H1 (cell line): ENCODE data around the gene RNASE7. TPM values are rescaled to one million over a fixed set of nuclear protein-coding genes. Genes with fewer than 3 reads are reported as not detected.

Experiments
- CTCF ChIA-PET: fragments of 300-600 bp; sonication (Branson Sonifier 250); formaldehyde crosslinking; loops from one replicate; lab custom pipeline; 2021; ENCODE audit not compliant: partially characterized antibody; lab: Charles Lee
- POLR2A ChIA-PET: fragments of 300-600 bp; sonication (Branson Sonifier 250); formaldehyde crosslinking; loops from one replicate; lab custom pipeline; 2021; ENCODE audit warnings: inconsistent platforms; ENCODE audit not compliant: partially characterized antibody; lab: Charles Lee
- DNase-seq, 2 experiments: peaks; one replicate each; pipeline versions ENCODE4 v3.0.0 to v3.0.0-alpha.2; 2010 to 2022; ENCODE audit warnings: low spot score in 2 of 2, low read depth in 1 of 2, mixed read lengths in 1 of 2
- FAIRE-seq: peaks from 2 replicates; lab custom pipeline; 2011; peaks lifted over from hg19 to GRCh38; lab: Jason Lieb, UNC
- H2AFZ ChIP-seq: 2 replicates; pipeline ENCODE4 v1.8.1; 2012; ENCODE audit warnings: low read length, inconsistent platforms
- H2AK5ac ChIP-seq: 2 replicates; pipeline ENCODE4 v1.6.1; 2013; ENCODE audit warnings: low read depth, low read length
- H2BK120ac ChIP-seq: replicated peaks from 2 replicates; pipeline ENCODE3; 2013; ENCODE audit warnings: low read depth, low read length, inconsistent platforms
- H2BK12ac ChIP-seq: 2 replicates; pipeline ENCODE4 v1.6.1; 2013; ENCODE audit warnings: low read depth, low read length
- H2BK15ac ChIP-seq: 2 replicates; pipeline ENCODE4 v1.6.1; 2013; ENCODE audit warnings: low read length
- H2BK20ac ChIP-seq: 2 replicates; pipeline ENCODE4 v1.6.1; 2013; ENCODE audit warnings: low read length
- H2BK5ac ChIP-seq: 2 replicates; pipeline ENCODE4 v1.6.1; 2013; ENCODE audit warnings: low read depth, low read length
- H3K14ac ChIP-seq: 2 replicates; pipeline ENCODE4 v1.6.1; 2013; ENCODE audit warnings: inconsistent platforms; ENCODE audit not compliant: insufficient read length
- H3K18ac ChIP-seq: 2 replicates; pipeline ENCODE4 v1.6.1; 2013; ENCODE audit warnings: low read length; ENCODE audit errors: extremely low read depth
- H3K23ac ChIP-seq: 2 replicates; pipeline ENCODE4 v1.6.1; 2013; ENCODE audit warnings: inconsistent platforms; ENCODE audit not compliant: insufficient read length
- H3K23me2 ChIP-seq: 2 replicates; pipeline ENCODE4 v1.6.1; 2013; ENCODE audit warnings: low read depth, low read length
- H3K27ac ChIP-seq: 2 replicates; pipeline ENCODE4 v1.6.1; 2011; ENCODE audit warnings: low read depth, low read length, inconsistent platforms
- H3K27me3 ChIP-seq, 4 experiments: replicated peaks in 1 of 4; 1 replicate in 1 of 4; 2 replicates in 3 of 4; pipeline versions ENCODE4 v1.6.1 to v1.8.1; 2011 to 2013; ENCODE audit warnings: low read length in 3 of 4, mild to moderate bottlenecking in 3 of 4, inconsistent platforms in 2 of 4, mixed read lengths in 2 of 4, moderate library complexity in 1 of 4; ENCODE audit not compliant: control insufficient read depth in 3 of 4, insufficient read depth in 3 of 4; ENCODE audit errors: extremely low read depth in 1 of 4
- H3K36me3 ChIP-seq, 4 experiments: 2 replicates each; pipeline versions ENCODE4 v1.6.1 to v1.8.1; 2011 to 2013; ENCODE audit warnings: mild to moderate bottlenecking in 4 of 4, low read length in 3 of 4, moderate library complexity in 2 of 4, control low read depth in 1 of 4, inconsistent platforms in 1 of 4; ENCODE audit not compliant: insufficient read depth in 4 of 4, control insufficient read depth in 2 of 4
- H3K4ac ChIP-seq: replicated peaks from 2 replicates; pipeline ENCODE3; 2013; ENCODE audit warnings: low read length, low read depth, mixed read lengths, inconsistent platforms; ENCODE audit not compliant: insufficient read length
- H3K4me1 ChIP-seq, 4 experiments: replicated peaks in 1 of 4; 1 replicate in 1 of 4; 2 replicates in 3 of 4; pipeline versions ENCODE4 v1.6.1 to v1.8.1; 2011 to 2013; ENCODE audit warnings: low read length in 3 of 4, inconsistent platforms in 2 of 4, mixed read lengths in 1 of 4; ENCODE audit not compliant: insufficient read depth in 4 of 4, control insufficient read depth in 3 of 4
- H3K4me2 ChIP-seq, 2 experiments: 2 replicates each; pipeline versions ENCODE4 v1.6.1 to v1.8.1; 2011 to 2013; ENCODE audit warnings: low read depth in 2 of 2, low read length in 2 of 2, control low read depth in 1 of 2, inconsistent platforms in 1 of 2, mild to moderate bottlenecking in 1 of 2; ENCODE audit not compliant: insufficient read depth in 1 of 2
- H3K4me3 ChIP-seq, 4 experiments: fragments of 200-600, 300-600 bp in 1 of 4; sonication (generic), shearing (Covaris generic), sonication (Bioruptor Twin) in 1 of 4; 2 replicates each; pipeline versions ENCODE4 v1.5.1 to v1.8.1; 2011 to 2016; ENCODE audit warnings: low read length in 4 of 4, low read depth in 3 of 4, control low read depth in 2 of 4, inconsistent platforms in 2 of 4, mild to moderate bottlenecking in 2 of 4, mixed read lengths in 1 of 4, moderate library complexity in 1 of 4; ENCODE audit not compliant: insufficient read depth in 2 of 4; ENCODE audit errors: extremely low read depth in 1 of 4
- H3K56ac ChIP-seq: replicated peaks from 2 replicates; pipeline ENCODE3; 2013; ENCODE audit warnings: low read depth, mild to moderate bottlenecking, mixed read lengths, low read length, inconsistent platforms; ENCODE audit not compliant: insufficient read length
- H3K79me1 ChIP-seq: 2 replicates; pipeline ENCODE4 v1.6.1; 2013; ENCODE audit warnings: low read depth, low read length, control low read depth
- H3K79me2 ChIP-seq, 2 experiments: 2 replicates each; pipeline versions ENCODE4 v1.6.1 to v1.8.1; 2012 to 2013; ENCODE audit warnings: low read length in 2 of 2, mild to moderate bottlenecking in 2 of 2, inconsistent platforms in 1 of 2; ENCODE audit not compliant: insufficient read depth in 2 of 2, control insufficient read depth in 1 of 2
- H3K9ac ChIP-seq, 4 experiments: replicated peaks in 1 of 4; 1 replicate in 1 of 4; 2 replicates in 3 of 4; pipeline versions ENCODE4 v1.6.1 to v1.8.1; 2011 to 2013; ENCODE audit warnings: low read depth in 3 of 4, low read length in 3 of 4, control low read depth in 2 of 4, mild to moderate bottlenecking in 2 of 4, moderate library complexity in 2 of 4, inconsistent platforms in 1 of 4; ENCODE audit errors: extremely low read depth in 1 of 4
- H3K9me3 ChIP-seq, 2 experiments: 2 replicates each; pipeline versions ENCODE4 v1.6.1 to v1.8.1; 2012 to 2013; ENCODE audit warnings: mild to moderate bottlenecking in 2 of 2, moderate library complexity in 2 of 2, control low read depth in 1 of 2, inconsistent platforms in 1 of 2, low read depth in 1 of 2, low read length in 1 of 2, mixed read lengths in 1 of 2; ENCODE audit not compliant: insufficient read depth in 2 of 2
- H4K20me1 ChIP-seq, 2 experiments: replicated peaks in 1 of 2; 2 replicates each; pipeline versions ENCODE3 to v1.8.1; 2011 to 2013; ENCODE audit warnings: inconsistent platforms in 2 of 2, low read length in 2 of 2, mild to moderate bottlenecking in 1 of 2; ENCODE audit not compliant: insufficient read depth in 2 of 2, control insufficient read depth in 1 of 2
- H4K5ac ChIP-seq: 2 replicates; pipeline ENCODE4 v1.6.1; 2013; ENCODE audit warnings: low read length, low read depth, mixed read lengths, inconsistent platforms; ENCODE audit not compliant: insufficient read length
- H4K8ac ChIP-seq: 2 replicates; pipeline ENCODE4 v1.8.0; 2013; ENCODE audit warnings: mild to moderate bottlenecking, moderate library complexity, low read length, inconsistent platforms; ENCODE audit not compliant: insufficient read depth; ENCODE audit errors: extremely low read depth
- H4K91ac ChIP-seq: replicated peaks from 2 replicates; pipeline ENCODE3; 2013; ENCODE audit warnings: low read length, mixed read lengths, inconsistent platforms; ENCODE audit not compliant: insufficient read length
- MAX ChIP-seq: IDR thresholded peaks from 2 replicates; pipeline ENCODE4 v1.6.1; 2012; ENCODE audit warnings: inconsistent platforms
- NANOG ChIP-seq: IDR thresholded peaks from 2 replicates; pipeline ENCODE4 v1.6.1; 2011; ENCODE audit warnings: low read length, low read depth, mild to moderate bottlenecking, inconsistent platforms; ENCODE audit not compliant: insufficient read depth, poor library complexity, severe bottlenecking
- RBBP5 ChIP-seq: IDR thresholded peaks from 2 replicates; pipeline ENCODE4 v1.7.1; 2012; ENCODE audit warnings: low read depth, mild to moderate bottlenecking, inconsistent platforms, low read length, moderate library complexity, borderline replicate concordance
- SIN3A ChIP-seq, 2 experiments: IDR thresholded peaks in 1 of 2; conservative IDR thresholded peaks in 1 of 2; 2 replicates each; pipeline ENCODE4 v1.6.1; 2011 to 2012; ENCODE audit warnings: low read length in 2 of 2, improper control_type of control experiment in 1 of 2, low read depth in 1 of 2, mild to moderate bottlenecking in 1 of 2
- whole genome bisulfite sequencing, 2 experiments: shearing (Covaris generic) in 1 of 2; methylation state at CpG; one replicate each; pipeline versions ENCODE4 v1.1.6 to v1.1.7; 2013 to 2015; ENCODE audit warnings: low lambda C conversion rate in 2 of 2, mixed read lengths in 2 of 2, inconsistent platforms in 1 of 2, low coverage in 1 of 2, missing lambda C conversion rate in 1 of 2; ENCODE audit not compliant: insufficient replicate concordance in 2 of 2, insufficient coverage in 1 of 2, insufficient read length in 1 of 2; ENCODE audit errors: extremely low coverage in 1 of 2, missing lambda C conversion rate in 1 of 2; 5-methylcytosine and 5-hydroxymethylcytosine counted together
- polyA plus RNA-seq, 7 experiments: library from polyadenylated mRNA; depleted of rRNA in 3 of 7; stranded (reverse) in 5 of 7; unstranded in 2 of 7; fragments of >200 nt in 5 of 7; fragments of 200-250 nt in 2 of 7; gene quantifications; 1 replicate in 5 of 7; 2 replicates in 1 of 7; 4 replicates in 1 of 7; pipeline versions ENCODE4 v1.2.1 to v1.2.3, GENCODE V29; 2011 to 2013; ENCODE audit warnings: missing spikeins in 2 of 7, mixed read lengths in 2 of 7
- total RNA-seq: library from RNA; stranded (reverse); fragmentation: NEBNext Ultra II Directional; extraction: Animal tissue kit (Norgen Biotek cat#: 25700); gene quantifications from 2 replicates; pipeline ENCODE4 v1.2.1, GENCODE V29; 2021

RNASE7 gene
- total and polyA plus RNA-seq, 2 of the 8 experiments (the other 6 are each of a cell fraction or from before 2014, with no cell fraction given), result not detected

GRCh38 chr14:21026274-21026987 is 15.7 kb upstream of the RNASE7 start:
- no peak overlapping the region for H3K14ac ChIP-seq
- no peak overlapping the region for H3K23ac ChIP-seq
- 59% methylated on average over 4 of the region's 7 CpGs; no CpG with 5 or more reads in 1 of the 2 experiments for WGBS, 2 experiments
- H2AK5ac ChIP-seq, result no peak overlapping the region; the same call in 1 of the 2 replicates
- no peak overlapping the region for H3K4ac ChIP-seq
- no peaks in the 10 kb centered on the region for H3K79me1 ChIP-seq
- H3K27me3 ChIP-seq, result peaks cover 2 to 25% (median 22%) of the 10 kb centered on the region in 4 experiments; a peak in 6 of 7 replicates
- POLR2A ChIA-PET, result interaction anchor here (1.0 to 2.3 kb wide), 16 partner anchors 8 to 74 kb away, joined by 3 to 10 read pairs (median 4); partner anchors contain the start of gene RNASE13
- no peak overlapping the region for H4K8ac ChIP-seq
- H4K5ac ChIP-seq, result no peak overlapping the region
- no peak overlapping the region for H3K56ac ChIP-seq
- H3K18ac ChIP-seq, result peak overlapping the region; percentile 93; the same call in 1 of the 2 replicates
- peaks cover 4 to 22% (median 14%) of the 10 kb centered on the region in 4 experiments; a peak in 6 of 7 replicates for H3K4me1 ChIP-seq
- peak overlapping the region; percentile 44 to 92 (median 56); a peak in 6 of 8 replicates for H3K4me3 ChIP-seq
- no peaks in the 10 kb centered on the region for H3K79me2 ChIP-seq
- no peaks in the 10 kb centered on the region for H3K9me3 ChIP-seq
- H2BK12ac ChIP-seq, result peak overlapping the region; percentile 98
- H2BK15ac ChIP-seq, result peak overlapping the region; percentile 26; the same call in 1 of the 2 replicates
- no peak overlapping the region for H3K27ac ChIP-seq
- FAIRE-seq (no peak), DNase-seq (no peak)
- H3K36me3 ChIP-seq, result 0 out of 8 replicates have a peak, but pooled peaks cover 0 to 1% (median 0%) of the 10 kb centered on the region in 4 experiments
- H2BK5ac ChIP-seq, result peak overlapping the region; percentile 93
- peak overlapping the region; percentile 1 for H2BK120ac ChIP-seq
- H2AFZ ChIP-seq, result no peak overlapping the region
- no peak for TF ChIP-seq SIN3A (conservative IDR thresholded peaks at IDR 0.05 in 1 of 2, IDR thresholded peaks at IDR 0.05 in 1 of 2; ENCODE audit: low read depth in 1 of 2, low read length in 2 of 2)
- no peak for TF ChIP-seq MAX
- TF ChIP-seq NANOG, result no peak
- 0 out of 2 replicates have a peak, but pooled peaks have one; percentile 14 for TF ChIP-seq RBBP5
- H3K9ac ChIP-seq, result 0 out of 7 replicates have a peak overlapping the region, but pooled peaks of 1 of the 4 experiments have one; percentile 50
- peak overlapping the region; percentile 93 to 94 for H3K4me2 ChIP-seq
- peaks cover 17% of the 10 kb centered on the region for H3K23me2 ChIP-seq
- H4K91ac ChIP-seq, result peak overlapping the region; percentile 56
- CTCF ChIA-PET, result interaction anchor here (0.7 to 2.6 kb wide), 14 partner anchors 9 to 1811 kb away, joined by 3 to 18 read pairs (median 4); partner anchors contain the start of genes ARHGEF40 and TMEM253
- no peaks in the 10 kb centered on the region for H4K20me1 ChIP-seq
- H2BK20ac ChIP-seq, result peak overlapping the region; percentile 84; the same call in 1 of the 2 replicates
